ENCODE measurements around the gene RHBDF1. TPM values are rescaled to one million over a fixed set of nuclear protein-coding genes. Genes with fewer than 3 reads are reported as not detected.

Gene RHBDF1
- total and polyA plus RNA-seq, 2 experiments from 2014 or later = 22.6 to 24.5 TPM

DNA sequence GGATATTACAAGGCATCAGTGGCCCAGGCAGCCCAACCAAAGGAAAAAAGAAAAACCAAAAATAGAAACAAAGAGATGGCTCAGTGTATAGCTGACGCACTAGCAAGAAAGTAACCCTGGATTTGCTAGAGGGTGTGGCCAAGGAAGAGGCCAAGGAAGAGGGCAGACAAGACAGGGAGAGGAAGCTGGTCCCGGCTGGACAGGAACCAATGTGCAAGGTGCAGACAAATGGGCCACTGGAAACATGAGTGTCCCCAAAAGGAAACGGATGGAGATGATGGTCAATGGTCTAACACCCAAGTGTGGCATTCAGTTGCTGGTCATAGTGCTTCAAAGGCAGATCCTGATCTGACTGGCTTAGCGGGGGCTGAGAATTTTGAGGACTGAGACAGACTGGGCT, 29.7 kb downstream of the RHBDF1 start:
- no peak for ATAC-seq

More for the DNA sequence above, 29.7 kb downstream of the RHBDF1 start:
- Mint-ChIP-seq H3K27ac (peak overlapping the region; percentile 14; the same call in 1 of the 2 replicates), H3K9me3 (no peaks in the 10 kb centered on the region), H3K27me3 (ENCODE audit: insufficient read depth, low read depth, poor library complexity) (peaks cover 2% of the 10 kb centered on the region), H3K4me1 (0 out of 3 replicates have a peak, but pooled peaks cover 2% of the 10 kb centered on the region), H3K4me3 (no peak overlapping the region), H3K36me3 (ENCODE audit: low read depth) (peaks cover 71% of the 10 kb centered on the region)
- H3K36me3 ChIP-seq (ENCODE audit: insufficient read depth) = peaks cover 37% of the 10 kb centered on the region
- peaks cover 5% of the 10 kb centered on the region for H4K20me1 ChIP-seq (replicated peaks; ENCODE audit: insufficient read depth)
- no peaks in the 10 kb centered on the region for H3K9me2 ChIP-seq (ENCODE audit: insufficient read depth)
- H3F3A ChIP-seq (replicated peaks; ENCODE audit: low read depth) = 0 out of 2 replicates have a peak, but pooled peaks cover 11% of the 10 kb centered on the region
- H3K27me3 ChIP-seq (ENCODE audit: insufficient read depth) = no peaks in the 10 kb centered on the region
- TF ChIP-seq, protein P1, sequence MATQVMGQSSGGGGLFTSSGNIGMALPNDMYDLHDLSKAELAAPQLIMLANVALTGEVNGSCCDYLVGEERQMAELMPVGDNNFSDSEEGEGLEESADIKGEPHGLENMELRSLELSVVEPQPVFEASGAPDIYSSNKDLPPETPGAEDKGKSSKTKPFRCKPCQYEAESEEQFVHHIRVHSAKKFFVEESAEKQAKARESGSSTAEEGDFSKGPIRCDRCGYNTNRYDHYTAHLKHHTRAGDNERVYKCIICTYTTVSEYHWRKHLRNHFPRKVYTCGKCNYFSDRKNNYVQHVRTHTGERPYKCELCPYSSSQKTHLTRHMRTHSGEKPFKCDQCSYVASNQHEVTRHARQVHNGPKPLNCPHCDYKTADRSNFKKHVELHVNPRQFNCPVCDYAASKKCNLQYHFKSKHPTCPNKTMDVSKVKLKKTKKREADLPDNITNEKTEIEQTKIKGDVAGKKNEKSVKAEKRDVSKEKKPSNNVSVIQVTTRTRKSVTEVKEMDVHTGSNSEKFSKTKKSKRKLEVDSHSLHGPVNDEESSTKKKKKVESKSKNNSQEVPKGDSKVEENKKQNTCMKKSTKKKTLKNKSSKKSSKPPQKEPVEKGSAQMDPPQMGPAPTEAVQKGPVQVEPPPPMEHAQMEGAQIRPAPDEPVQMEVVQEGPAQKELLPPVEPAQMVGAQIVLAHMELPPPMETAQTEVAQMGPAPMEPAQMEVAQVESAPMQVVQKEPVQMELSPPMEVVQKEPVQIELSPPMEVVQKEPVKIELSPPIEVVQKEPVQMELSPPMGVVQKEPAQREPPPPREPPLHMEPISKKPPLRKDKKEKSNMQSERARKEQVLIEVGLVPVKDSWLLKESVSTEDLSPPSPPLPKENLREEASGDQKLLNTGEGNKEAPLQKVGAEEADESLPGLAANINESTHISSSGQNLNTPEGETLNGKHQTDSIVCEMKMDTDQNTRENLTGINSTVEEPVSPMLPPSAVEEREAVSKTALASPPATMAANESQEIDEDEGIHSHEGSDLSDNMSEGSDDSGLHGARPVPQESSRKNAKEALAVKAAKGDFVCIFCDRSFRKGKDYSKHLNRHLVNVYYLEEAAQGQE (IDR thresholded peaks at IDR 0.05; ENCODE audit: unreplicated experiment) = no peak
- TF ChIP-seq, protein P2, sequence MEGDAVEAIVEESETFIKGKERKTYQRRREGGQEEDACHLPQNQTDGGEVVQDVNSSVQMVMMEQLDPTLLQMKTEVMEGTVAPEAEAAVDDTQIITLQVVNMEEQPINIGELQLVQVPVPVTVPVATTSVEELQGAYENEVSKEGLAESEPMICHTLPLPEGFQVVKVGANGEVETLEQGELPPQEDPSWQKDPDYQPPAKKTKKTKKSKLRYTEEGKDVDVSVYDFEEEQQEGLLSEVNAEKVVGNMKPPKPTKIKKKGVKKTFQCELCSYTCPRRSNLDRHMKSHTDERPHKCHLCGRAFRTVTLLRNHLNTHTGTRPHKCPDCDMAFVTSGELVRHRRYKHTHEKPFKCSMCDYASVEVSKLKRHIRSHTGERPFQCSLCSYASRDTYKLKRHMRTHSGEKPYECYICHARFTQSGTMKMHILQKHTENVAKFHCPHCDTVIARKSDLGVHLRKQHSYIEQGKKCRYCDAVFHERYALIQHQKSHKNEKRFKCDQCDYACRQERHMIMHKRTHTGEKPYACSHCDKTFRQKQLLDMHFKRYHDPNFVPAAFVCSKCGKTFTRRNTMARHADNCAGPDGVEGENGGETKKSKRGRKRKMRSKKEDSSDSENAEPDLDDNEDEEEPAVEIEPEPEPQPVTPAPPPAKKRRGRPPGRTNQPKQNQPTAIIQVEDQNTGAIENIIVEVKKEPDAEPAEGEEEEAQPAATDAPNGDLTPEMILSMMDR (conservative IDR thresholded peaks at IDR 0.05; ENCODE audit: low read depth in 2 of 2) = no peak
- TF ChIP-seq NANOG (IDR thresholded peaks at IDR 0.05; ENCODE audit: borderline replicate concordance) = no peak
- no peak for TF ChIP-seq EZH2phosphoT487 (IDR thresholded peaks at IDR 0.05; ENCODE audit: unreplicated experiment)
- TF ChIP-seq, protein P3, sequence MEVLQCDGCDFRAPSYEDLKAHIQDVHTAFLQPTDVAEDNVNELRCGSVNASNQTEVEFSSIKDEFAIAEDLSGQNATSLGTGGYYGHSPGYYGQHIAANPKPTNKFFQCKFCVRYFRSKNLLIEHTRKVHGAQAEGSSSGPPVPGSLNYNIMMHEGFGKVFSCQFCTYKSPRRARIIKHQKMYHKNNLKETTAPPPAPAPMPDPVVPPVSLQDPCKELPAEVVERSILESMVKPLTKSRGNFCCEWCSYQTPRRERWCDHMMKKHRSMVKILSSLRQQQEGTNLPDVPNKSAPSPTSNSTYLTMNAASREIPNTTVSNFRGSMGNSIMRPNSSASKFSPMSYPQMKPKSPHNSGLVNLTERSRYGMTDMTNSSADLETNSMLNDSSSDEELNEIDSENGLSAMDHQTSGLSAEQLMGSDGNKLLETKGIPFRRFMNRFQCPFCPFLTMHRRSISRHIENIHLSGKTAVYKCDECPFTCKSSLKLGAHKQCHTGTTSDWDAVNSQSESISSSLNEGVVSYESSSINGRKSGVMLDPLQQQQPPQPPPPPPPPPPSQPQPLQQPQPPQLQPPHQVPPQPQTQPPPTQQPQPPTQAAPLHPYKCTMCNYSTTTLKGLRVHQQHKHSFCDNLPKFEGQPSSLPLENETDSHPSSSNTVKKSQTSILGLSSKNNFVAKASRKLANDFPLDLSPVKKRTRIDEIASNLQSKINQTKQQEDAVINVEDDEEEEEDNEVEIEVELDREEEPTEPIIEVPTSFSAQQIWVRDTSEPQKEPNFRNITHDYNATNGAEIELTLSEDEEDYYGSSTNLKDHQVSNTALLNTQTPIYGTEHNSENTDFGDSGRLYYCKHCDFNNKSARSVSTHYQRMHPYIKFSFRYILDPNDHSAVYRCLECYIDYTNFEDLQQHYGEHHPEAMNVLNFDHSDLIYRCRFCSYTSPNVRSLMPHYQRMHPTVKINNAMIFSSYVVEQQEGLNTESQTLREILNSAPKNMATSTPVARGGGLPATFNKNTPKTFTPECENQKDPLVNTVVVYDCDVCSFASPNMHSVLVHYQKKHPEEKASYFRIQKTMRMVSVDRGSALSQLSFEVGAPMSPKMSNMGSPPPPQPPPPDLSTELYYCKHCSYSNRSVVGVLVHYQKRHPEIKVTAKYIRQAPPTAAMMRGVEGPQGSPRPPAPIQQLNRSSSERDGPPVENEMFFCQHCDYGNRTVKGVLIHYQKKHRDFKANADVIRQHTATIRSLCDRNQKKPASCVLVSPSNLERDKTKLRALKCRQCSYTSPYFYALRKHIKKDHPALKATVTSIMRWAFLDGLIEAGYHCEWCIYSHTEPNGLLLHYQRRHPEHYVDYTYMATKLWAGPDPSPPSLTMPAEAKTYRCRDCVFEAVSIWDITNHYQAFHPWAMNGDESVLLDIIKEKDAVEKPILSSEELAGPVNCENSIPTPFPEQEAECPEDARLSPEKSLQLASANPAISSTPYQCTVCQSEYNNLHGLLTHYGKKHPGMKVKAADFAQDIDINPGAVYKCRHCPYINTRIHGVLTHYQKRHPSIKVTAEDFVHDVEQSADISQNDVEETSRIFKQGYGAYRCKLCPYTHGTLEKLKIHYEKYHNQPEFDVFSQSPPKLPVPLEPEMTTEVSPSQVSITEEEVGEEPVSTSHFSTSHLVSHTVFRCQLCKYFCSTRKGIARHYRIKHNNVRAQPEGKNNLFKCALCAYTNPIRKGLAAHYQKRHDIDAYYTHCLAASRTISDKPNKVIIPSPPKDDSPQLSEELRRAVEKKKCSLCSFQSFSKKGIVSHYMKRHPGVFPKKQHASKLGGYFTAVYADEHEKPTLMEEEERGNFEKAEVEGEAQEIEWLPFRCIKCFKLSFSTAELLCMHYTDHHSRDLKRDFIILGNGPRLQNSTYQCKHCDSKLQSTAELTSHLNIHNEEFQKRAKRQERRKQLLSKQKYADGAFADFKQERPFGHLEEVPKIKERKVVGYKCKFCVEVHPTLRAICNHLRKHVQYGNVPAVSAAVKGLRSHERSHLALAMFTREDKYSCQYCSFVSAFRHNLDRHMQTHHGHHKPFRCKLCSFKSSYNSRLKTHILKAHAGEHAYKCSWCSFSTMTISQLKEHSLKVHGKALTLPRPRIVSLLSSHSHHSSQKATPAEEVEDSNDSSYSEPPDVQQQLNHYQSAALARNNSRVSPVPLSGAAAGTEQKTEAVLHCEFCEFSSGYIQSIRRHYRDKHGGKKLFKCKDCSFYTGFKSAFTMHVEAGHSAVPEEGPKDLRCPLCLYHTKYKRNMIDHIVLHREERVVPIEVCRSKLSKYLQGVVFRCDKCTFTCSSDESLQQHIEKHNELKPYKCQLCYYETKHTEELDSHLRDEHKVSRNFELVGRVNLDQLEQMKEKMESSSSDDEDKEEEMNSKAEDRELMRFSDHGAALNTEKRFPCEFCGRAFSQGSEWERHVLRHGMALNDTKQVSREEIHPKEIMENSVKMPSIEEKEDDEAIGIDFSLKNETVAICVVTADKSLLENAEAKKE (CRISPR knock-in tag; IDR thresholded peaks at IDR 0.05) = no peak
- TF ChIP-seq EZH2 (IDR thresholded peaks at IDR 0.05; ENCODE audit: low read depth, unreplicated experiment) = no peak
- TF ChIP-seq, protein P4, sequence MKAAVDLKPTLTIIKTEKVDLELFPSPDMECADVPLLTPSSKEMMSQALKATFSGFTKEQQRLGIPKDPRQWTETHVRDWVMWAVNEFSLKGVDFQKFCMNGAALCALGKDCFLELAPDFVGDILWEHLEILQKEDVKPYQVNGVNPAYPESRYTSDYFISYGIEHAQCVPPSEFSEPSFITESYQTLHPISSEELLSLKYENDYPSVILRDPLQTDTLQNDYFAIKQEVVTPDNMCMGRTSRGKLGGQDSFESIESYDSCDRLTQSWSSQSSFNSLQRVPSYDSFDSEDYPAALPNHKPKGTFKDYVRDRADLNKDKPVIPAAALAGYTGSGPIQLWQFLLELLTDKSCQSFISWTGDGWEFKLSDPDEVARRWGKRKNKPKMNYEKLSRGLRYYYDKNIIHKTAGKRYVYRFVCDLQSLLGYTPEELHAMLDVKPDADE (IDR thresholded peaks at IDR 0.05) = no peak
- TF ChIP-seq JUNB (IDR thresholded peaks at IDR 0.05; ENCODE audit: unreplicated experiment) = no peak
- no peak for TF ChIP-seq STAT1 (IDR thresholded peaks at IDR 0.05; ENCODE audit: unreplicated experiment)
- no peak for TF ChIP-seq POLR2AphosphoS5 (IDR thresholded peaks at IDR 0.05; ENCODE audit: low read depth)
- TF ChIP-seq ZNF114 (CRISPR knock-in tag; IDR thresholded peaks at IDR 0.05) = no peak
- TF ChIP-seq CREB1 (CRISPR knock-in tag; IDR thresholded peaks at IDR 0.05; ENCODE audit: low read depth) = no peak
- TF ChIP-seq ZNF331 (CRISPR knock-in tag; IDR thresholded peaks at IDR 0.05; ENCODE audit: low read depth) = no peak
- no peak overlapping the region for H3K4me2 ChIP-seq
- no peak for DNase-seq (ENCODE audit: low spot score)
- no peak overlapping the region for H2AFZ ChIP-seq
- no peak overlapping the region for H3K4me3 ChIP-seq
- peaks cover 11% of the 10 kb centered on the region for H3K79me2 ChIP-seq (replicated peaks; ENCODE audit: insufficient read depth)
- no peak overlapping the region for H3K27ac ChIP-seq (ENCODE audit: low read depth)
- no peaks in the 10 kb centered on the region for H3K4me1 ChIP-seq (ENCODE audit: insufficient read depth)

Data from GM23338 (cell line).